ENCODE results near the gene FOSL1.
A peak's percentile ranks its signal among the peaks of the same experiment; 100 is the strongest.

The FOSL1 gene

DNA sequence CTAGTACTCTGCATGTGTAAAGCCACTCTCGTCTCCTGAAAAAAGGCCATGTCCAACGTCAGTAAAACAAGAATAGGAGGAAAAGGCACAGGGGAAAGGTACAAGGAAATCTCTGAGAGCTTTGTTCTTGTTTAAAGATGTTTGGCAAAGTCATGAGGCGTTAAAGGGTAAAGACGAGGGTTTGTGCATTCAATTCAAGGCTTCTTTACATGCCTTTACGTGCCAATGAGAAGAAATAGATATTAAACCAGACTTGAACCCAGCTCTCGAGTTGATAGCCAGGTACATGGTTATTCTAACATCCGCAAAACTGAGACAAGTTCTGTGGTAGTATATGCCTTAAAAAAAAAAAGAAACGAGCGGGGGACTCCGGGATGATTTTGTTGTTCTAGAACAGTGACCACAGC lies 41.5 kb downstream of the FOSL1 start:
- Histone ChIP-seq H3K4ac (ENCODE audit: low read length) (no peak overlapping the region), H3K4me2 (ENCODE audit: insufficient read depth, low read length, poor library complexity, severe bottlenecking) (peak overlapping the region; percentile 97), H2BK120ac (ENCODE audit: low read depth, low read length) (no peak overlapping the region), H2AK5ac (ENCODE audit: low read depth, low read length) (no peak overlapping the region), H3K79me1 (ENCODE audit: low read depth, low read length) (peaks cover 41% of the 10 kb centered on the region), H4K8ac (ENCODE audit: low read depth, low read length) (no peak overlapping the region), H3K23ac (ENCODE audit: low read depth, low read length, poor library complexity) (no peak overlapping the region), H2AFZ (ENCODE audit: low read length) (peak overlapping the region; percentile 63), H2BK5ac (ENCODE audit: low read length) (no peak overlapping the region), H3K14ac (ENCODE audit: low read length) (no peak overlapping the region), H3K27ac (replicated peaks; ENCODE audit: low read length) (peak overlapping the region; percentile 82), H3K4me3 (ENCODE audit: low read length in 2 of 2) (peak overlapping the region; percentile 54 to 83), H3K18ac (ENCODE audit: low read length) (no peak overlapping the region), H2BK15ac (ENCODE audit: low read length) (no peak overlapping the region), H4K91ac (ENCODE audit: low read depth, low read length, poor library complexity) (no peak overlapping the region), H3K4me1 (ENCODE audit: control insufficient read depth in 2 of 2, insufficient read depth in 1 of 2, low read depth in 1 of 2, low read length in 2 of 2) (peaks cover 8 to 17% of the 10 kb centered on the region in 2 donors), H3K9me3 (replicated peaks in 1 of 2; ENCODE audit: control insufficient read depth in 2 of 2, insufficient read depth in 1 of 2, low read depth in 1 of 2, low read length in 2 of 2) (no peaks in the 10 kb centered on the region), H3K27me3 (ENCODE audit: control insufficient read depth in 3 of 3, insufficient read depth in 3 of 3, low read depth in 1 of 3, low read length in 3 of 3) (no peaks in the 10 kb centered on the region), H2BK12ac (ENCODE audit: low read length) (no peak overlapping the region), H3K9ac (ENCODE audit: low read depth, low read length, poor library complexity) (no peak overlapping the region), H3K36me3 (replicated peaks in 1 of 2; ENCODE audit: control insufficient read depth in 2 of 2, insufficient read depth in 2 of 2, low read length in 2 of 2) (peaks cover 49 to 55% of the 10 kb centered on the region in 2 donors)
- DNase-seq (ENCODE audit: low spot score), result no peak
- no CpG with 5 or more reads among the region's 10 CpGs for WGBS, 2 donors (ENCODE audit: extremely low coverage in 2 of 2, insufficient read length in 2 of 2, insufficient replicate concordance in 1 of 2)

DNA sequence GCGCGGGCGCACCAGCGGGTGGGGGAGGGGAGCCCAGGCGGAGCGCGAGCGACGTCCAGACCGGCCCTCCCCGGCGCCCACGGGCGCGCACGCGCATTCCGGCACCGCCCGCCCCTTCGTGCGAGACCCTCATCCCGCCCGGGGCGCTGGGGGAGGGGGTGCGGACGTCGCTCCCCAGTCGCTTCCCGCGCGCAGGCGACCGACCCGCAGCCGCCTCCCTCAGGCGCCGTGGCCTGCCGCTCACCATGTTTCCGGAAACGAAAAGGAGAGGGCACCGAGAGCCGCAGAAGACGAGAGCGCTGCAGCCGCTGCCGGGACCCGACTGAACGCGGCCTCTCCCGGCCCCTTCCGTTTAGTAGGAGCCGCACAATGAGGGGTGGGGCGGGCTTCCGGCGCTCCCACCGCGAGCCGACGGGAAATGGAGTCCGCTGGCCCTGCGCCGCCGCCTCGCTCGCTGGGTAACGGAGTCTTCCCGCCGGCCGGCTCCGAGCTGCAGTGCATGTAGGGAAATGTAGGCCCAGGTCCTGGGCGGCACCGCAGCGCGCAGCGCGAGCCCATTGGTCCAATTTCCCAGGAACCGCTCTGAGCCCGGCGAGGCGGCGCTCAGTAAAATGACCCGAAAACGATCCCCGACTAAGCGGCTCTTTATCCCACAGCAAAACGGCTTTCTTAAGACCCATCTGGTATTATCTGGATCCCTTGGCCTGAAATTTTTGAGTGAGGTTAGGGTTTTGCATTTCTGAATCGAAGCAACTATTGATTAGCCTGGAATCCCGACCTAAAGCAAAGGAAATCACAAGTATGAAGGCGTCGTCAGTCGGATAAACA lies 42.1 kb downstream of the FOSL1 start, which contains the start of gene CFL1:
TSS of gene CFL1 (minus strand) at position 328 of the 828 bp plus-strand sequence. CDS start at position 247, 81 bp downstream.
- H3K23ac ChIP-seq (ENCODE audit: low read depth, low read length, poor library complexity), result peak within 1 kb of the TSS; percentile 100
- peaks cover 0 to under 1% of the 10 kb centered on the region in 2 donors for H3K9me3 ChIP-seq (replicated peaks in 1 of 2; ENCODE audit: control insufficient read depth in 2 of 2, insufficient read depth in 1 of 2, low read depth in 1 of 2, low read length in 2 of 2)
- no peak within 1 kb of the TSS for H2BK120ac ChIP-seq (ENCODE audit: low read depth, low read length)
- DNase-seq (ENCODE audit: low spot score), result peak; percentile 97
- H3K27ac ChIP-seq (replicated peaks; ENCODE audit: low read length), result peak within 1 kb of the TSS; percentile 95
- H2BK12ac ChIP-seq (ENCODE audit: low read length), result no peak within 1 kb of the TSS
- H3K79me1 ChIP-seq (ENCODE audit: low read depth, low read length), result peaks cover 37% of the 10 kb centered on the region
- H2BK5ac ChIP-seq (ENCODE audit: low read length), result peak within 1 kb of the TSS; percentile 79
- no peaks in the 10 kb centered on the region for H3K27me3 ChIP-seq (ENCODE audit: control insufficient read depth in 3 of 3, insufficient read depth in 3 of 3, low read depth in 1 of 3, low read length in 3 of 3)
- WGBS, 2 donors (ENCODE audit: extremely low coverage in 2 of 2, insufficient read length in 2 of 2, insufficient replicate concordance in 1 of 2), result no CpG with 5 or more reads among the region's 92 CpGs
- H3K4me3 ChIP-seq (ENCODE audit: low read length in 2 of 2), result peak within 1 kb of the TSS; percentile 83 to 98
- no peak within 1 kb of the TSS for H4K91ac ChIP-seq (ENCODE audit: low read depth, low read length, poor library complexity)
- H2AFZ ChIP-seq (ENCODE audit: low read length), result peak within 1 kb of the TSS; percentile 63
- H3K36me3 ChIP-seq (replicated peaks in 1 of 2; ENCODE audit: control insufficient read depth in 2 of 2, insufficient read depth in 2 of 2, low read length in 2 of 2), result peaks cover 48 to 55% of the 10 kb centered on the region in 2 donors
- H3K18ac ChIP-seq (ENCODE audit: low read length), result peak within 1 kb of the TSS; percentile 98
- H3K4me1 ChIP-seq (ENCODE audit: control insufficient read depth in 2 of 2, insufficient read depth in 1 of 2, low read depth in 1 of 2, low read length in 2 of 2), result peaks cover 8 to 17% of the 10 kb centered on the region in 2 donors
- H3K4ac ChIP-seq (ENCODE audit: low read length), result peak within 1 kb of the TSS; percentile 68
- peak within 1 kb of the TSS; percentile 50 for H2BK15ac ChIP-seq (ENCODE audit: low read length)
- peak within 1 kb of the TSS; percentile 97 for H3K4me2 ChIP-seq (ENCODE audit: insufficient read depth, low read length, poor library complexity, severe bottlenecking)
- H3K14ac ChIP-seq (ENCODE audit: low read length), result peak within 1 kb of the TSS; percentile 92
- peak within 1 kb of the TSS; percentile 100 for H3K9ac ChIP-seq (ENCODE audit: low read depth, low read length, poor library complexity)
- peak within 1 kb of the TSS; percentile 96 for H2AK5ac ChIP-seq (ENCODE audit: low read depth, low read length)
- H4K8ac ChIP-seq (ENCODE audit: low read depth, low read length), result no peak within 1 kb of the TSS

- no peak for DNase-seq (ENCODE audit: low spot score)
- peaks cover 8 to 17% of the 10 kb centered on the region in 2 donors for H3K4me1 ChIP-seq (ENCODE audit: control insufficient read depth in 2 of 2, insufficient read depth in 1 of 2, low read depth in 1 of 2, low read length in 2 of 2)
- H3K36me3 ChIP-seq (replicated peaks in 1 of 2; ENCODE audit: control insufficient read depth in 2 of 2, insufficient read depth in 2 of 2, low read length in 2 of 2), result peaks cover 46 to 55% of the 10 kb centered on the region in 2 donors
These were observed 42.7 kb downstream of the FOSL1 start for GRCh38 chr11:65857500-65857852.

More at GRCh38 chr11:65857500-65857852, 42.7 kb downstream of the FOSL1 start:
- Histone ChIP-seq H3K9me3 (replicated peaks in 1 of 2; ENCODE audit: control insufficient read depth in 2 of 2, insufficient read depth in 1 of 2, low read depth in 1 of 2, low read length in 2 of 2) (peaks cover 0 to 2% of the 10 kb centered on the region in 2 donors), H3K4me2 (ENCODE audit: insufficient read depth, low read length, poor library complexity, severe bottlenecking) (peak overlapping the region; percentile 72), H3K9ac (ENCODE audit: low read depth, low read length, poor library complexity) (peak overlapping the region; percentile 100), H3K4me3 (ENCODE audit: low read length in 2 of 2) (peak overlapping the region; percentile 83 to 98), H3K4ac (ENCODE audit: low read length) (peak overlapping the region; percentile 68), H3K23ac (ENCODE audit: low read depth, low read length, poor library complexity) (peak overlapping the region; percentile 100), H4K8ac (ENCODE audit: low read depth, low read length) (no peak overlapping the region), H3K27me3 (ENCODE audit: control insufficient read depth in 3 of 3, insufficient read depth in 3 of 3, low read depth in 1 of 3, low read length in 3 of 3) (no peaks in the 10 kb centered on the region), H4K91ac (ENCODE audit: low read depth, low read length, poor library complexity) (no peak overlapping the region), H2BK120ac (ENCODE audit: low read depth, low read length) (no peak overlapping the region), H3K79me1 (ENCODE audit: low read depth, low read length) (peaks cover 37% of the 10 kb centered on the region), H3K18ac (ENCODE audit: low read length) (peak overlapping the region; percentile 98), H3K14ac (ENCODE audit: low read length) (peak overlapping the region; percentile 92), H2BK5ac (ENCODE audit: low read length) (peak overlapping the region; percentile 79), H2BK15ac (ENCODE audit: low read length) (peak overlapping the region; percentile 50), H2BK12ac (ENCODE audit: low read length) (no peak overlapping the region), H3K27ac (replicated peaks; ENCODE audit: low read length) (peak overlapping the region; percentile 95), H2AK5ac (ENCODE audit: low read depth, low read length) (peak overlapping the region; percentile 96), H2AFZ (ENCODE audit: low read length) (no peak overlapping the region)
- no CpG with 5 or more reads among the region's 49 CpGs for WGBS, 2 donors (ENCODE audit: extremely low coverage in 2 of 2, insufficient read length in 2 of 2, insufficient replicate concordance in 1 of 2)
